Bronchus fibroblast of lung (primary cell): ENCODE data around the gene EIF4E2. TPM values are rescaled to one million over a fixed set of nuclear protein-coding genes. Genes with fewer than 3 reads are reported as not detected.

Source experiments
- total RNA-seq: library from RNA; depleted of rRNA; stranded (reverse); fragments of >200 nt; gene quantifications from 2 replicates; pipeline ENCODE4 v1.2.3, GENCODE V29; 2015

EIF4E2 gene, protein sequence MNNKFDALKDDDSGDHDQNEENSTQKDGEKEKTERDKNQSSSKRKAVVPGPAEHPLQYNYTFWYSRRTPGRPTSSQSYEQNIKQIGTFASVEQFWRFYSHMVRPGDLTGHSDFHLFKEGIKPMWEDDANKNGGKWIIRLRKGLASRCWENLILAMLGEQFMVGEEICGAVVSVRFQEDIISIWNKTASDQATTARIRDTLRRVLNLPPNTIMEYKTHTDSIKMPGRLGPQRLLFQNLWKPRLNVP
- total RNA-seq, result 84.4 and 85.9 TPM in 2 replicates

DNA sequence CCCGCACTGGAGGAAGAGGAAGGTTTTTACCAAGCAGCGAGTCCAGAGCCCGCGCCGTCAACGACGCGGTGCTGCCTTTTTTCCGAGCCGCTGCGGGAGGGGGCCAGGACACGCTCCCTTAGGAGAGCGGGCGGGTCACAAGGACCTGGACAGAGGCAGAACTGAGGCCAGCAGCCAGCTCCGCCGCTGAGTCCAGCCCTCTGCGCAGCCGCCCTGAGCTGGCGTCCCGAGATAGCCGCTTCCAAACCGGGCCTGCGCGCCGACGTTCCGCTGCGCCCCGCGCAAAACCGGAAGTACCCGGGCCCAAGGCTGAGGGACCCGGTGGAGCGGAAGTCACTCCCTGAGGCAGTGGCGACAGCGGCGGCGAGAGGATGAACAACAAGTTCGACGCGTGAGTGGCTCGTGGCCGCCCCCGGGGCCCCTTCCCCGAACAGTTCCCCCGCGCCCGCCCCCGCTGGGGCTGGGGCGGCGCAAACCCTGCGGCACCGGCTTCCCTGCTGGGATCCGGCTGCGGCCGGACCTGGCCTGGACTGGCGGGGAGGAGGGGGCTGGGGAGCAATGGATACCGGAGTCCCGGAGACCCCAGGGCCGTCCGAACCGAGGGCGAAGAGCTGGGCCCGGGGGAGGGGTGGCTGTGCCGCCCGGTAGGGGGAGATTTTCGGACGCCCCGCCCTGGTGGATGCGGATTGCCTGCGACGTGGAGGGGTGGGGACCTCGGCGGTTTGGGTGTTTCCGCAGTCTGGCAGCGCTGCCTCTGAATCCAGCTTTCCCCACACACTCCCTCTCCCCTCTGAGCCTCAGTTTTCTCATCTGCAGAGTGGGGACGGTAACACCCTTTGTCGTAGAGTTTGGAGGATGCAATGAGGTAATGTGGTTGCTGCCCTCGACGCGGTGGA is at the start of gene EIF4E2, which contains the start of gene TIGD1:
Gene EIF4E2, plus strand, starts transcription at position 336 of the 896 bp plus-strand sequence. Its CDS starts 36 bp downstream, at position 372.
Gene TIGD1, minus strand, starts transcription at position 204 of the 896 bp plus-strand sequence. CDS start 675 bp downstream, outside the sequence.

DNA sequence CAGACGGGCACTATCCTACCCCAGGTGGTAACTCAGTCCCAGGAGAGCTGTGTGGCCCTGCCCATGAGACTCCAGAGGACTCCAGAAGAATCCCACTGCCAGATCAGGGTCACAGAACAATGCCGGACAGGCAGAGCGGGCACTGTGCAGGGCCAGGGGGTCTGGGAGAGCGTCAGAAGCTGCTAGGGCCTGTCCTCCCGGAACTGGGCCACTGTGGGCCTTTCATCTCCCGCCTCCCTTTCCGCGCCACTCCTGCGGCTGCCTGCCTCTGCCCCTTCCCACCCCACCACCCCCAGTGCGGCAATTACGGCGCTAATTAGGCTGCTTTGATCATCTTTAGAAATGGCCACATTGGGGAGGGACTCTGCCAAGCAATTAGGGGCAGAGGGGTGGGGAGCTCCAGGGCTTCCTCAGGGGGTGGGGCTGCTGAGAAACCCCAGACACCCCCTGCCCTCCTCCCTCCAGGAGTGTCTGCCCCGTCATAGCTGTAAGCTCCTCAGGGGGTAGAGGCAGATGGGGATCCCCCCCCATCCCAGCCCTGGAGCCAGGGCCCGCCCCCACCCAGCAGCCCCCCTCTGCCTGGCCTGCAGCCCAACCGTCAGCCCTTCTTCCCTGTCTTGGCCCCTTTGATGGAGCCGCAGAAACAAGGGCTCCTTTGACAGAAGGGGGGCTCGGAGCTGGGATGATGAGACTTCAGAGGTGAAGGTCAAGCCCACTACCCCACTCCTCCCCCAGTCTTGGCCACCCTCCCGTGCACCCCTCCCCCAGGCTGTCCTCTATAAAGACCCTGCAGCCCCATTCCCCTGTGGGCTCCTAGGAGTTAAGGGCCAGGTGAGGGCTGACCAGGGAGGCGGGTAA is 30.7 kb upstream of the EIF4E2 start, which contains the start of gene PRSS56:
Gene PRSS56, plus strand, starts transcription at position 808 of the 858 bp plus-strand sequence. CDS start 211 bp downstream, outside the sequence.

DNA sequence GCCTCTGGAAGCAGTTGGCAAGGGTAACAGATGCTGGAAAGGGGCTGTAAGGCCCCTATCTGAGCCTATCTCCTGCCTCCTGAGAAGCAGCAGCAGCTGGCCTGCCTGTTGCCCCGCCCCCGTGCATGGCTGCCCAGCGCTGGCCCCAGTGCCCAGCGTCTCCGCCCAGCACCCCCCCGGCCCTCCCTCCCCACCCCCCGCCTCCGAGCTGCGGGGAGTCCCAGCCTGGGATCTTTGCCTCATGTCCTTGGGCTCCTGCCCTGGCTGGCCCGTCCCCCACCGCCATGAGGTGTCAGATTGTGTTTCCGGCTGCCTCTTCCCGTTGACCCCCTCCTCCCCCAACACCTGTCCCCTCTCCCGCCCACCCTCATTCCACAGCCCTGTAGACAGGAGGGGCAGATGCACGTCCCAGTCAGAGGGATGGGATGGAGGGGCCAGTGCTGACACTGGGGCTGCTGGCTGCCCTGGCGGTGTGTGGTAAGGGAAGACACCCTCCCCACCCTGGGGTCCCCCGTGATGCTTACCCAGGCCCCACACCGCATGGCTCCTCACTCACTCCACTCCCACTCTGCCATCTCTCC is 24.6 kb upstream of the EIF4E2 start, which contains the start of gene CHRND:
Gene CHRND, plus strand, starts transcription at position 370 of the 581 bp plus-strand sequence. Its CDS starts 56 bp downstream, at position 426.

DNA sequence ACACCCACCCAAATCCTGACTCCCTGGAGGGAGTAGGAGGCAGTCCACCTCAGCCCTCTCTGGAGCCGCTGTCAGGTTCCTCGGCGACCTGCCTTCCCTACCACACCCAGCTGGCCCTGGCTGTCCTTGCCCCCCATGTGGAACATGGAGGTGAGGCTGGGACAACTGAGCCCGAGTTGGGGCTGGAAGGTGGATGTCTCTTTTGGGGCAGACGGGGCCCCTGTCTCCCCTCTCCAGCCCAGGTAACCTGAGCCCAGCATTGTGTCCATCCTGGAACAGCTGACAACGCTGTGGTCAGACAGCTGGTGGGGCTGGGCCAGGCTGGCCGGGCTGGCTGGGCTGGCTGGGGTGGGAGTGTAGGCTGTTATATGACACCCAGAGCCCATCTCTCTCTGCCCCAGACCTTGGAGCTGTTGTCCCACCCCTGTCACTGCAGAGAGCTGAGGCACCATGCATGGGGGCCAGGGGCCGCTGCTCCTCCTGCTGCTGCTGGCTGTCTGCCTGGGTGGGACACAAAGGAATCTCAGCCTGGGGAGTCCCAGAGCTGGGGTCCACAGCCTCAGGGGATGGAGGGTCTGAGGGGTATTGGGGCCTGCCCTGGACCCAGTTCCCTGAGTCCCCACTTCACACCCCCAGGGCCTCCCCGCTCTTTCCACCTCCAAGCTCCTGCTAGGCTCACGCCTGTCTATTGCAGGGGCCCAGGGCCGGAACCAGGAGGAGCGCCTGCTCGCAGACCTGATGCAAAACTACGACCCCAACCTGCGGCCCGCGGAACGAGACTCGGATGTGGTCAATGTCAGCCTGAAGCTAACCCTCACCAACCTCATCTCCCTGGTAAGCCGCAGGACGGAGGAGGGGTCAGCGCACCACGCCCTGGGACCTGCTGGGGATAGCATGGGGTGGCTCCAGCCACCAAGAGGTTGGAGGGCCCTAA is 10.9 kb upstream of the EIF4E2 start, which contains the start of gene CHRNG:
Gene CHRNG, plus strand, starts transcription at position 395 of the 934 bp plus-strand sequence. Its CDS starts 56 bp downstream, at position 451.

Other genes starting within 250 kb of the EIF4E2 start
- not detected in 2 replicates for gene ALPP, start 171.9 kb upstream of the EIF4E2 start, total RNA-seq
- gene ALPG, start 143.8 kb upstream of the EIF4E2 start, total RNA-seq, result not detected in 2 replicates
- not detected in 2 replicates for gene ALPI, start 94.5 kb upstream of the EIF4E2 start, total RNA-seq
- gene ECEL1, start 62.9 kb upstream of the EIF4E2 start, total RNA-seq, result not detected in 2 replicates
- gene PRSS56, start 30.3 kb upstream of the EIF4E2 start, total RNA-seq, result not detected in 2 replicates
- not detected in 2 replicates for gene CHRND, start 24.5 kb upstream of the EIF4E2 start, total RNA-seq
- not detected in 2 replicates for gene CHRNG, start 11.0 kb upstream of the EIF4E2 start, total RNA-seq
- gene TIGD1, start 132 bp upstream of the EIF4E2 start, total RNA-seq, result 2.1 and 3.2 TPM in 2 replicates
- 0.45 TPM in 1 of 2 replicates, not detected in the other for gene EFHD1, start 82.9 kb downstream of the EIF4E2 start, total RNA-seq
- gene GIGYF2, start 146.6 kb downstream of the EIF4E2 start, total RNA-seq, result 21.3 and 26.9 TPM in 2 replicates
- not detected in 2 replicates for gene KCNJ13, start 225.9 kb downstream of the EIF4E2 start, total RNA-seq